GM21423 (cell line): ENCODE results near the gene CHMP6.

ENCODE experiments used
- ATAC-seq: cut with Tn5 transposase; IDR thresholded peaks from one replicate; pipeline ENCODE4 v1.9.1; 2021; ENCODE audit warnings: mild to moderate bottlenecking, moderate library complexity; ENCODE audit not compliant: unreplicated experiment

Gene CHMP6

DNA sequence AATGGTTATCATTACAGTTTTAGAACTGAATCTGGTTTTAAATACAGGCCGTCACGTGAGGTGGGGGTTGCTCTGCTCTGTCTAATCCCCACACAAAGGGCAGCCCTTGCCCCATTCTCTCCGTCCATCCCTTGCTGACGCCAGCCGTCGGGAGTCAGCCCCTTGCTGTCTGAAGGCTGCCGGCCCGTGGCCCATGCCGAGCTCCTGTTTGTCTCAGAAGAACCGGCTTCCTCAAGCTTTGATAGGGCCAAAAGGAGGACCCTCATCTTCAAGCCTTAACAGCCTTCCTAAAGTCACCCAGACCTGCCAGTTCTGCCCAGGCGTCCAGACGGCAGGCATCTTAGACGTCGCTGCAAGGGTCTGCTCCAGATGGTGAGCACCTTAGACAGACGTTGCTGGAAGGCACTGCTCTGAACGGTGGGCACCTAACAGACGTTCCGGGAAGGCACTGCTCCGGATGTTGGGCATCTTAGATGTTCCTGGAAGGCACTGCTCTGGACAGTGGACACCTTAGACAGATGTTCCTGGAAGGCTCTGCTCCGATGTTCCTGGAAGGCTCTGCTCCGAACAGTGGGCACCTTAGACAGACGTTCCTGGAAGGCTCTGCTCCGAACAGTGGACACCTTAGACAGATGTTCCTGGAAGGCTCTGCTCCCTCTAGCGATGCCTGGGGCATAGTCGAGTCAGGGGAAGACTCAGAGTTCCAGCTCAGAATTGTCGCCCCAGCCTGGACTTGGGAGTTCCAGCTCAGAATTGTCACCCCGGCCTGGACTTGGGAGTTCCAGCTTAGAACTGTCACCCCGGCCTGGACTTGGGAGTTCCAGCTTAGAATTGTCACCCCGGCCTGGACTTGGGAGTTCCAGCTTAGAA is 35.1 kb upstream of the CHMP6 start:
- no peak for ATAC-seq

DNA sequence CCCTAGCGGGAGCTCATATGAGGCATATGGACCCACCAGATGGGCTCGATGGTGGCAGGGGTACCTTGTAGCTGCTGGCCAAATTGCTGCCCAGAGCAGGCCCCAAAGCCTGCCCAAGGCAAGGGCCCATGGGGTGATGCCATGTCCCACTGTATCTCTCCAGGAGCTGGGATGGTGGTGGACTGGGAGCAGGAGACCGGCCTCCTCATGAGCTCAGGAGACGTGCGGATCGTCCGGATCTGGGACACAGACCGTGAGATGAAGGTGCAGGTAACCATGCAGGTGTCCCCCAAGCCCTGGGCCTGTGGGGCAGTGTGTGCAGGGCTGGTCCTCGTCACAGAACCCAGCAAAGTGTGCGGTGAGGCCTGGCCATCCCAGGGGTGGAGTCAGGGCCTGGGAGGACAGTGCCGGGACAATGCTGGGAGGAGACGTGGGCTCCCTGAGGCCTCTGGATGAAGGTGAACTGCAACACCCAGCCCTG is 34.1 kb upstream of the CHMP6 start:
- ATAC-seq = no peak

DNA sequence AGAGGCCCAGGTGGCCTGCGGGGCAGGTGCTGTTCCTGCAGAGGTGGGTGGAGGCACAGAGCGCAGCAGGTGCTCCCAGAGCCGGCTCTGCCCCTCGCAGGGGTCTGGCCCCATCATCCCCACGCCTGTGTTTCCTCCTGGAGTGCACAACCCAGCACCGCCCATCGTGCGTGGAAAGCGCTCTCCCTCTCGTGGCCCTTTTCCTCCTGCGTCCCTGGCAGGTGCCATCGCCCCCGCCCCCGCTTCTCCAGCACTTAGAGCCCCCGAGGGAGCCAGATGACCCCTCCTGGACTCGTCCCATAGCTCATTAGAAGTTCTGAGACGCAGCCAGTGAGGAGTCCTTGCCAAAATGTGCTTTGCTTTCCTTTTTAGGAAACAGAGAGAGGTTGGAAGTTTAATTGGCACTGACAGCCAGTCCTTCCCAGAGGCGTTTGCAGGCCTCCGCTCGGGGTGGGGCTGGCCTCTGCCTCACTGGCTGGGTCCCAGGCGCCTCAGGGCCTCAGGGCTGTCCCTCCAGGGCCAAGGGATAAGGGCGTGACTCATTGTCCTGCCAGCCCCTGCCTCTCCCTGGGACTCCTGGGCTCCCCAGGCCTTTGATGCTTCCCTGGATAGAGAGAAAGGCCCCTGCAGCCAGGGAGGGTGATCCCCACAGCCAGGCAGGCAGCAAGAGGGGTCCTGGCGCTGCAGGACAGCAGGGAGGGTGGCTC is 32.2 kb upstream of the CHMP6 start:
- no peak for ATAC-seq

DNA sequence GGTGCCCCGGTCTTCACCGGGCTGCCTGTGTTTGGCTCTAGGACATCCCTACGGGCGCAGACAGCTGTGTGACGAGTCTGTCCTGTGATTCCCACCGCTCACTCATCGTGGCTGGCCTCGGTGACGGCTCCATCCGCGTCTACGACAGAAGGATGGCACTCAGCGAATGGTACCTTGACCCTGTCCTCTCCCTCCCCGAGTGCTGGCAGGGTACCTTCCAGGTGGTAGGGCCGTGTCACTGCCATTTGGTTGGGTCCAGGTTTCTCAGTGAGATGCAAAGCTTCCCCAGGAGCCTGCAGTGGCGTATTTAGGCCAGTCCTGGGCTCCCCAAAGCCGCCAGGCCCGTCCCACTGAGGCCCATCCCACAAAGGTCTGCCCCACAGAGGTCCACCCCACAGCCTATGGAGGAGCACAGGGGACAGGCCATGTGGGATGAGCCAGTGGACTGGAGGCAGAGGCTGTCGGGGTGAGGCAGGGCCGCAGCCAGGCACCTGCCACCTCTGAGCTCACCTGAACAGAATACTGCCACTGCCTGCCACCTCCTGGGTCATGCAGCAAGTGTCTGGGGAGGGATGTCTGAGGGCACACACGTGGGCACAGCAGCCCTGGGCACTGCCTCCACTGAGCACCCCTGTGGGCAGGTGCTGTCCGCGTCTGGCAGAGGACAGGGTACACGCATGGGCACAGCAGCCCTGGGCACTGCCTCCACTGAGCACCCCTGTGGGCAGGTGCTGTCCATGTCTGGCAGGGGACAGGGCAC is 31.4 kb upstream of the CHMP6 start:
- ATAC-seq = no peak

DNA sequence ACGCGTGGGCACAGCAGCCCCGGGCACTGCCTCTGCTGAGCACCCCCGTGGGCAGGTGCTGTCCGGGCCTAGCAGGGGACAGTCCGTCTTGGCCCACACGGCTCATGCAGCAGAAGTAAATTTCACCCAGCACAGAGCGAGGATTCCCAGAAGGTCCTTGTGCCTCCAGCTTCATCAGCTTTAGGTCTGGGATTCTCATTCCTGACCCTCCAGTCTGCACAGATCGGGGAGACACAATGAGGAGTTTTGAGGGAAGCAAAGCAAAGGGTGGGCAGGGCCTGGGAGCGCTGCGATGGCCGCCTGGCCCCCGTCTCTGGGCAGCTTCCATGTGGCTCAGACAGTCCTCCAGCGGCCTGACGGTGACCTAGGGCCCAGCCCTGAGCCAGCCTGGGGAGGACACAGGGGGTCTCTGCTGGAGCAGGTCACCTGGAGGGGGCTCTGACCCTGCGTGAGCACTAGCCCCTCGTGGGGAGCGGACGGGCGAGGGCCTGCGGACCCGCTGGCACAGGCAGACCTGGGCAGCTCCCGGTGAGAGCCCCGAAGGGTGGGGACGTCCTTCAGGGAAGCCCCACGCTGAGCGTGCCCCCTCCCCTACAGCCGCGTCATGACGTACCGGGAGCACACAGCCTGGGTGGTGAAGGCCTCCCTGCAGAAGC is 30.7 kb upstream of the CHMP6 start:
- ATAC-seq = no peak

DNA sequence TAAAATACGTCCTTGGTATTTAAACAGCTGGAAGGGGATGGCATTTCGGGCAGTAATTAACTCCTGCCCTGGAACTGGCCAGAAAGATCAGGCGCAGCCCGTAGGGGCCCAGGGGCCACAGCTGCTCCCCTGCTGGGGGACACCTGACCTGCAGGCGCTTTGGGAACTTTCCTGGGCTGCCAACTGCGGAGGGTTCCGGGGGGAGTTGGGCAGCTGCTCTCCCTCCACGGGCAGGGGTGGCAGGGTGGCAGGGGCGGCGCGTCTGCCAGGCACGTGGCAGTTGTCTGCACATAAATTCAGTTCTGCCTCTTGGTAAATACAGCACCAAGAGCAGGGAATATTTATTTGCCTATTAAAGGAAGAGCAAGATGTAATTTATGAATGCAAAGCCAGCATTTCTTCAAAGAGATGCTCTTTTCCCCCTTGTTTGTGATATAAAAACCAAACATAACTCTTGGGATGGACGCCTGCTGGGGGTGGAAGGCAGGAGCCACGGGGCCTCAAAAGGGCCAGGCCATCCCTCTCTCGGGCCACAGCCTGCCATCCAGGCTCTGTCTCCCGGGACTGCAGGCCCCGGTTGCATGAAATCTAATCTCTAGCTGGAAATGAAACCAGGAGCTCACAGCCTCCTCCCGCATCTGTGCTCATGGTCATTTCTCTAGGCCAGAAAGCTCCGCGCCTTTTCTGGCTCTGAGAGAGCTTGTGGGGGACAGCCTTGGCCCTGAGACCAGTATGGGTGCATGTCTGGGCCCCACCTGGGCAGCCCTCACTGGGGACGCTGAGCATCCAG is 29.9 kb upstream of the CHMP6 start:
- no peak for ATAC-seq

DNA sequence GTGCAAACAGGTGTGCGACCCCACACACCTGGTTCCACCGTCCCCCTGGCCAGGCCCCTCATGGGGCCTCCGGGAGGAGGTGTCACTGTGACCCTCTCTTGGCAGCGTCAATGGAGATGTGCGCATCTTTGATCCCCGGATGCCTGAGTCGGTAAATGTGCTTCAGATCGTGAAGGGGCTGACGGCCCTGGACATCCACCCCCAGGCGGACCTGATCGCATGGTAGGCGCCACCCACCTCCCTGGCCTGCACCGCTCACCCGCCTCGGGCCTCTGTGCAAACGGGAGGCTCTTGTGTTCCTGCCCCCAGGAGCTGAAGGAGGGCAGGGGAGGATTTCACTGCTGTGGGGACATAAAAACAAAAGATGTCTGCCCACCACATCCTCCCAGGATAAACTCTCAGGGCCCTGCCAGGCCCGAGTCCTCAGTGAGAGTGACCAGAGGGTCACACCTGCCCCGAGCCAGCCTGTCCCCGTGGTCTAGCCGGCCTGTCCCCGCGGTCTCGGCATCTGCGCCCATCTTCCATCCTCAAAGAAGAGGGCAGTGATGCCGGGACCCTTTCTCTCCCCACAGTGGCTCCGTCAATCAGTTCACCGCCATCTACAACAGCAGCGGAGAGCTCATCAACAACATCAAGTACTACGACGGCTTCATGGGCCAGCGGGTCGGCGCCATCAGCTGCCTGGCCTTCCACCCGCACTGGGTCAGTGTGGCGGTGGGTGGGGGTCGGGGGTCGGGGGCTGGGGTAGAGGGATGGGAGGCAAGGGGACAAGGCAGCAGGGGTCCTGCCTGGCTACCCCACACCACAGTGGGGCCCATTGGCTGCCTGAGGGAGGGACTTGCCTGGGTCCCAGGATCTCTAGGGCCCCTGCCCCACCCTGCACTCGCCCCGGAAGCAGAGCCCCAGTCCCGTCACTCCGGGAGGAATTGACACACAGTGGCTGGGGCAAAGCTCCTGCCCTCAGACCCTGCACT is 29.0 kb upstream of the CHMP6 start:
- ATAC-seq = no peak

DNA sequence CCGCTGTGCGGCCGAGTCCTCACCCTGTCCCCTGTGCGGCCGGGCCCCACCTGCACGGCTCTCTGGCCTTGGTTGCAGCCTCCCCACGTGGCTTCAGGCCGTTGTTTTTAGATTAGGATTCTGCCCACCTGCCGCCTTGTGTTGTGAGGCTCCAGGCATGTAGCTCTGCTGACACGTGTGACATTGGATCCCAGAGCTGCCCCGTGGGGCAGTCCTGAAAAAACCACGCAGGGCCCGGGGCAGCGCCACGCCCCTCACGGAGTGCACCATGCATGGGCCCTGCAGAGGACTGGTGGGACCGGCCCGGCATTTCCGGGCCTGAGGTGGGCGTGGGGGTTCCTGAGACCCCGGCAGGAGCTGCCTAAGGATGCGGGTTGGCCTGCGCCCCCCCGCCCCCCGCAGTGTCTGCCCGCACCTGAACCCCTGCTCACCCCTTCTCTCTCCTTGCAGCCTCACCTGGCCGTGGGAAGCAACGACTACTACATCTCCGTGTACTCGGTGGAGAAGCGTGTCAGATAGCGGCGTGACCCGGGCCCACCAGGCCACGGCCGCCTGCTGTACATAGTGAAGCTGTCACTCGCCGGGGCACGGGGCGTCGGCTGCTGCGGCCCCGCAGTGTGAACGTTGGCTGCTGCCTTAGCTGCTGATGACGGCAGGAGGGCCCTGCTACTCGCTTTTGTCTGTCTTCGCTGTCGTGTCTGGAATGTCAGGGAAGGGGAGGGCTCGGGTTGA is 27.7 kb upstream of the CHMP6 start:
- ATAC-seq = no peak

DNA sequence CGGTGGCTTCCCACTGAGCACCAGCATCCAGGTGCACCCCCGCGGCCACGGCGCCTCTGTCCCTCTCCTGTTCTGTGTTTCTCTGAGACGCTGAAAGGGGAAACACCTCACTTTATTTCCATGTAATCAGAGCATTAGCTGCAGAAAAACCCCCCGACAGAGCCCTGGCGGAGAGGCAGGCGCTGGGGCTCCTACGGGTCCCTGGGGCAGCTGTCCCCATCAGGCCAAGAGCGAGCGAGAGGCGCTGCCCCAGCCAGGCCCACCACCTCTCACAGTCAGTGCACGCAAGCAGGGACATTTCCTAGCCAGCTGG is 27.1 kb upstream of the CHMP6 start:
- ATAC-seq = no peak

DNA sequence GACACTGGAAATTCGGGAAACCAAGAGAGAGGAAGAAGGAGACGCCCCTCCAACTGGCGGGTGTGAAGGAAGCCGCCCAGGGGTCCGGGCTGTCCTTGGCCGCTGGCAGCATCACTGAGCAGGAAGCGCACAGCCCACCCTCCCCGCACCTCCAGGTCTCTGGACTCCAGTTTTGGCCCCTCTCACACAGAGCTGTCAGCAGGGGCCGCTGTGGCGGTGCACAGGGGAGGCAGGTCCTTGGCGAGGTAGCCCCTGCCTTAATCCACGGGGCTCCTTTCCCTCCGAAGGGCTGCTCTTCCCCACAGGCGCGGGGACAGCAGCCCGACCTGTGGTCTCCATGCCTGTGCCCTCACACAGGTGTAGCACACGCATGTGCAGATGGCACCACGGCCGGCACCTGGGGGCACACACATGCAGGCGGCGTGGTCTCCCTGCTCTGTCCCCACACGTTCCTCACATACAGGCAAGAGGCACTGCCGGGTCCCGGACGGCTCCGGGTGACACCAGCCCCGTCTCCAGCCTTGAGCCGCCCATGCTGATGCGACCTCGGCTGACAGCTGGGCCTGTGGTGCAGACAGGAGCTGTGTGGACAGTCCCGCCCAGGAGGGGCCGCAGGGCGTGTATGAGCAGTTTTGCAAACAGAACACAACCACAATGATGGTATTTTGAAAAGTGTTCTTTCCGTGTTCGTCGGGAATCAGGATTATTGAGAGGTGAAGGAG is 26.6 kb upstream of the CHMP6 start:
- ATAC-seq = no peak

DNA sequence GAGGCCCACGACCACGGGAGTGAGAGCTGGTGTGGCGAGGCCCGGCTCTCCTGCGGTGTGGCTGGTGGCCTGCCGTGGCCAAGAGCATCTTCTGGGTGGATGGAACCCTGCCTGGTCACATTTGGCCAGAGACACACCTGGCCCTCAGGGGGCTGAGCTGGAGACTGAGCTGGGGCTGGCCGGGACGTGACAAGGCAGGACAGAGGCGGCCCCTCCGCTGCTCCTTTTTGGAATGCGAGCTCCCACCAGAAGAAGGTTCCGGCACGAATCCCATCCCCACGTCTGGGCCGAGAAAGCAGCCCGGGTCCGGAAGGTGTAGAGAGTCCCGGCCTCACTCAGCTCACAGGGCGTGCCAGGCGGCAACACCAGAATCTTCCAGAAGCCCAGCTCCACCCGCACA is 26.0 kb upstream of the CHMP6 start:
- no peak for ATAC-seq

DNA sequence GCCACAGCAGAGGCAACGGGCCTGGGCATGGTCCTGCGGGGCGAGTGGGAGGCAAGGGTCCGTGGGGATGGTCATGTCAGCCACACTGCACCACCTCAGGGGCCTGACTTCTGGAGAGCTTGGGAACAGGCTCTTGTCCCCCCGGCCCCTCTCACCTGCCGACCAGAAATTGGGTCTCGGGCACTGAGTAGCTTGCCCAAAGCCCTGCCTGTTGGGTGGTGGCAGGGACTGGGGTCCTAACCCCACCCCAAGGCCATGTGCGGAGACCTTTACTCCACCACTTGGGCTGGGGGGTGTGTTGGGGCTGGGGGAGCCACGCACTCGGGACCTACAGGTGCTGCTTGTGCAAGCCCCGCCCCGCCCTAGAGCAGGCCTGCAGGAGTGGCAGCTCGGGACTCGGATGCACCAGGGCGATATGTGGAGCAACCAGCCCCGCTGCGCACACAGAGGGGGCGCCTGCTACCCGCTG is 24.2 kb upstream of the CHMP6 start:
- no peak for ATAC-seq

DNA sequence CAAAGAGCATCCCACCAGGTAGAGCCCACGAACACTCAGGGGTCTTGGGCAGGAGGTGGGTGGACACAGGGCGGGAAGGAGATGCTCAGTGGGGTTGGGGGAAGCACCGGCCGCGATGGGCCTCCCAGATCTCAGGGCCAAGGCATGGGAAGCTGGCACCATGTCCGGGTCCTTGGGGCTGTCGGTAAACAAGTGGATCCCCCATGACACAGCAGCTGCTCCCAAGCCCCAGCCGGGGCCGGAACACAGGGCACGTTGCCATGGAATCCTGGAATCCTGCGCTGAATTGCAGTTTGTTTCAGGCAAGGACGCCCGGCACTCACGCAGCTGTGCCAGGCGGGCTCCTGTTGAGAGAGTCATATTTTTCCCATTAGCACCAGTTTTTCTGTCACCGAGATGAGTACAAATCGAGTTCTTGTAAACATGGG is 23.0 kb upstream of the CHMP6 start:
- no peak for ATAC-seq

DNA sequence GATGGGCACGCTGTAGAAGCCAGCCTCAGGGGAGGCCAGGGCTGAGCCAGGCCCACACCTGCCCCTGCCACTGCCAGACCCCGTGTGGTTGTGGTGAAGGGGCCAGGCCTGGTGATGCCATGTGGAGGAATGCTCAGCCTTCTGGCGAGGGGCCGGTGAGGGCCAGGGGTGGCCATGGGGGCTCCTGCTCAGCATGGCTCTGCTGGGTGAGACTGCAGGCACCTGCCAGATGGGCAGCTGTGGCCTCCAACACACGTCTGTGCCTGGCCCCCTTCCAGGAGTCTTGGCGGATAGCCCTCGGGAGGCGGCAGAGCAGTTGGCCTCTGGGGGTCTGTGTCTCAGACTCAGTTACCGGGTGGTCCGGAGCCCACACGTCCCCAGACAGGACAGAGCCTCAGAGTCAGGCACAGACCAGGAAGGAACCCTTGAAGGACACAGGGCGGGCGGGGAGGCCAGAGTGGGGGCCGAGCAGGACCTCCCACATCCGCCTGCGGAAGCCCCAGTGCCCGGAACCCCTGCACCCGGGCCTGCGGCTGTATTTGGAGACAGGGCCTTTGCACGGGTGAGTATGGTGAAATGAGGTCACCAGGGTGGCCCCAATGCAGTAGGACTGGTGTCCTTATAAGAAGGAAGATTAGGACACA is 22.5 kb upstream of the CHMP6 start:
- ATAC-seq = no peak

DNA sequence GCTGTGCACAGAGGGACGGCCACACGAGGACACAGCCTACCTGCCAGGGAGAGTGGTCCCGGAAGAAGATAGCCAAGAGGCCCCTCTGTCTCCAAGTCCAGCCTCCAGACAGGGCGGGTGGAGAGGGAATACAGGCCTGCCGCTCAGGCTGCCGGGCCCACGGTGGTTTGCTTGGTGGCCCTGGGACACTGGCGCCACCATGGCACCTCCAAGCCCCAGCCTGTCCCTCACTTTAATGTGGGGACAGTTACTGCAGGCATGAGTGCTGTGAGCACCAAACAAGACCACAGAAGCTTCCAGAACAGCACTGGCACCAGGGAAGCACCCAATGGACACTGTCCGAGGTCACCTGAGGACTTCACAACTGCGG is 22.0 kb upstream of the CHMP6 start:
- no peak for ATAC-seq

DNA sequence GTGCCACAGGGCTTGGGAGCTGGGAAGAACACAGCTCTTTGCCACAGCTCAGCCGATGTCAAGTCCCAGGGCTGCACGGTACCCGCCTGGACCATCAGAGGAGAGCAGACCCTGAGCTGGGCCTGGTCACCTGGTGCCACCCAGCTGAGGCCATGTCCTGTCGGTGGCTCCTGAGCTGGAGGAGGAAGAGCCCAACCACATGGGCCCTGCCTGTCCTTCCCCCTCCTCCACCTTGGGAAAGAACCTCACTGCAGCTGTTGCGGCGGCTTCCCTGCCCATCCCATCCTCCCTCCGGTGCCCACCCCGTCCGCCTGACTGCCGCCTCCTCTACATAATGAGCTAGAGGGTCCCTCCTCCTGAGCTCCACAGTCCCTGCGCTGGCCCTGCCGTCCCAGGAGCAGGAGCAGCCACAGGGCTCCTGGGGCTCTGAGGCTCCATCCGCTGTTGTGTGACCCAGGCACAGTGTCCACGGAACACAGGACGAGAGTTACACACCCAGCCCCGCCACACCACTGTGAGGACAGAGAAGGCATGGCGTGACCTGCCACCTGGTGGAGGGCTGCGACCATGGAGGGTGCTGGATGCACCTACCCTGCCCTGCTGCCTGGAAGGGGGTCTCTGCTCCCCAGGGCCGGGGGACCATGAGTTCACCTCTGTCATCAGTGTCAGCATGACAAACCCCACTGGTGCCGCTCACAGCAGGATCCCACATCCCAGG is 21.4 kb upstream of the CHMP6 start:
- ATAC-seq = no peak
